ENCODE results near the gene SGMS1.

DNA sequence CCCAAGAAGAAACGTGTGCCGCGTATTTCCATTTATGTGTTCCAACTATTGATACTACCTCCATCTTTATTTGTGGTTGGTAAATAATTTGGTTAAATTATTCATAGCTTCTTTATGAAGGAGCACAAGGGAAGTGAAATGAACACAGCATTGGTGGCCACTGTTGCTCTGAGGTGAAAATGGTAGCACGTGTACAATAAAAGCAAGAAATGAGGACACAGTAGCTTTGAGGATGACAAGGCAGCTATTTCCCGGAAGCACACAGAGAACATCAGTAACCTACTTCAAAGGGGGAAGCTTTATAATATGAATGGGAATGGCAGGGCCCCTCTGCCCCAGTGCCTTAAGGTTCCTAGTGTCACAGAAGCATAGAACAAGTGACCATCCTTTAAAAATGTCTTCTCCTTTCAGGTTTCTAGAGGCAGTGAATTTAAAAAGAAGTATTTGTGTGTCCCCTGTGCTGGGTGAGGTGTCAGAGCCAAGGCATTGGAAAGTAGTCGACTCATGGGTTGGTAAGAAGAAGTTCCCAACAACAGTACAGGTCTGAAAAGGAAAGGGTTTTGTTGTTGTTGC, 78.8 kb downstream of the SGMS1 start:
- no peak for TF ChIP-seq EP300 (IDR thresholded peaks at IDR 0.05; ENCODE audit: low read depth)
- TF ChIP-seq, protein P1, sequence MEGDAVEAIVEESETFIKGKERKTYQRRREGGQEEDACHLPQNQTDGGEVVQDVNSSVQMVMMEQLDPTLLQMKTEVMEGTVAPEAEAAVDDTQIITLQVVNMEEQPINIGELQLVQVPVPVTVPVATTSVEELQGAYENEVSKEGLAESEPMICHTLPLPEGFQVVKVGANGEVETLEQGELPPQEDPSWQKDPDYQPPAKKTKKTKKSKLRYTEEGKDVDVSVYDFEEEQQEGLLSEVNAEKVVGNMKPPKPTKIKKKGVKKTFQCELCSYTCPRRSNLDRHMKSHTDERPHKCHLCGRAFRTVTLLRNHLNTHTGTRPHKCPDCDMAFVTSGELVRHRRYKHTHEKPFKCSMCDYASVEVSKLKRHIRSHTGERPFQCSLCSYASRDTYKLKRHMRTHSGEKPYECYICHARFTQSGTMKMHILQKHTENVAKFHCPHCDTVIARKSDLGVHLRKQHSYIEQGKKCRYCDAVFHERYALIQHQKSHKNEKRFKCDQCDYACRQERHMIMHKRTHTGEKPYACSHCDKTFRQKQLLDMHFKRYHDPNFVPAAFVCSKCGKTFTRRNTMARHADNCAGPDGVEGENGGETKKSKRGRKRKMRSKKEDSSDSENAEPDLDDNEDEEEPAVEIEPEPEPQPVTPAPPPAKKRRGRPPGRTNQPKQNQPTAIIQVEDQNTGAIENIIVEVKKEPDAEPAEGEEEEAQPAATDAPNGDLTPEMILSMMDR (IDR thresholded peaks at IDR 0.05), result no peak

All from transverse colon (tissue), 3 donors.